Stimulated activated memory B cell treated with anti-CD40 and anti-IgM and Interleukin-4, amounts not matched to agents 10 μg/mL and 1 μg/mL and 100 μg/mL, for 72 hours (primary cell): ENCODE results near the gene FANCI.
"Not testable (repeated sequence)": the region's sequence is repeated elsewhere in the genome, so short reads cannot be mapped to it uniquely, and the experiment has no call there.

Source experiments
- ATAC-seq: fragments of 150-1000 bp; cut with Tn5 transposase; 2 replicates; pipeline ENCODE4 v1.10.0; 2021
- H3K27ac Mint-ChIP-seq: one replicate; pipeline ENCODE4 v1.8.0; 2022; ENCODE audit warnings: mild to moderate bottlenecking, mixed read lengths
- H3K27me3 Mint-ChIP-seq: one replicate; pipeline ENCODE4 v1.8.0; 2022; ENCODE audit warnings: mixed read lengths
- H3K36me3 Mint-ChIP-seq: one replicate; pipeline ENCODE4 v1.8.0; 2022; ENCODE audit warnings: mixed read lengths
- H3K4me1 Mint-ChIP-seq: one replicate; pipeline ENCODE4 v1.8.0; 2022; ENCODE audit warnings: mixed read lengths
- H3K4me3 Mint-ChIP-seq: one replicate; pipeline ENCODE4 v1.8.0; 2022; ENCODE audit warnings: mild to moderate bottlenecking, moderate library complexity, mixed read lengths
- H3K9me3 Mint-ChIP-seq: one replicate; pipeline ENCODE4 v1.8.0; 2022; ENCODE audit warnings: mixed read lengths

Gene FANCI

GRCh38 chr15:89209057-89209456 lies 34.7 kb upstream of the FANCI start:
- Mint-ChIP-seq H3K27me3 (peaks cover 16% of the 10 kb centered on the region), H3K4me3 (no peak overlapping the region), H3K27ac (no peak overlapping the region), H3K36me3 (no peaks in the 10 kb centered on the region), H3K9me3 (no peaks in the 10 kb centered on the region), H3K4me1 (peaks cover 6% of the 10 kb centered on the region)
- ATAC-seq = no peak

- Mint-ChIP-seq H3K27me3 (peaks cover 16% of the 10 kb centered on the region), H3K9me3 (no peaks in the 10 kb centered on the region), H3K4me3 (no peak overlapping the region), H3K4me1 (peaks cover 5% of the 10 kb centered on the region), H3K36me3 (no peaks in the 10 kb centered on the region), H3K27ac (no peak overlapping the region)
- ATAC-seq = no peak
Observed at GRCh38 chr15:89211678-89212170, 32.1 kb upstream of the FANCI start.

- Mint-ChIP-seq H3K36me3 (no peaks in the 10 kb centered on the region), H3K27me3 (peaks cover 11% of the 10 kb centered on the region), H3K4me1 (no peaks in the 10 kb centered on the region), H3K9me3 (no peaks in the 10 kb centered on the region), H3K4me3 (no peak overlapping the region), H3K27ac (no peak overlapping the region)
- peak; percentile 22 for ATAC-seq
Observed at GRCh38 chr15:89215627-89216026, 28.2 kb upstream of the FANCI start.

- no peaks in the 10 kb centered on the region for H3K36me3 Mint-ChIP-seq
- H3K9me3 Mint-ChIP-seq = no peaks in the 10 kb centered on the region
- H3K27me3 Mint-ChIP-seq = peaks cover 17% of the 10 kb centered on the region
- no peak overlapping the region for H3K27ac Mint-ChIP-seq
- no peaks in the 10 kb centered on the region for H3K4me1 Mint-ChIP-seq
- no peak for ATAC-seq
- no peak overlapping the region for H3K4me3 Mint-ChIP-seq
Observed at GRCh38 chr15:89217031-89217430, 26.7 kb upstream of the FANCI start.

GRCh38 chr15:89217686-89218376 lies 25.9 kb upstream of the FANCI start:
- H3K27ac Mint-ChIP-seq = no peak overlapping the region
- H3K27me3 Mint-ChIP-seq = peaks cover 25% of the 10 kb centered on the region
- no peak for ATAC-seq
- H3K4me3 Mint-ChIP-seq = no peak overlapping the region
- no peaks in the 10 kb centered on the region for H3K9me3 Mint-ChIP-seq
- H3K4me1 Mint-ChIP-seq = no peaks in the 10 kb centered on the region
- no peaks in the 10 kb centered on the region for H3K36me3 Mint-ChIP-seq

GRCh38 chr15:89218531-89218930 lies 25.2 kb upstream of the FANCI start:
- H3K4me3 Mint-ChIP-seq = no peak overlapping the region

GRCh38 chr15:89221543-89221942 lies 22.2 kb upstream of the FANCI start, which contains the start of gene RLBP1:
Gene RLBP1 (minus strand): TSS chr15:89221579. CDS start chr15:89218975, 2,604 bp downstream.
- no peak within 1 kb of the TSS for H3K27ac Mint-ChIP-seq
- no peak within 1 kb of the TSS for H3K4me3 Mint-ChIP-seq
- no peaks in the 10 kb centered on the region for H3K4me1 Mint-ChIP-seq
- H3K36me3 Mint-ChIP-seq = no peaks in the 10 kb centered on the region
- no peaks in the 10 kb centered on the region for H3K9me3 Mint-ChIP-seq
- peaks cover 28% of the 10 kb centered on the region for H3K27me3 Mint-ChIP-seq
- ATAC-seq = no peak

More at GRCh38 chr15:89218531-89218930, 25.2 kb upstream of the FANCI start:
- H3K9me3 Mint-ChIP-seq = no peaks in the 10 kb centered on the region
- H3K4me1 Mint-ChIP-seq = no peaks in the 10 kb centered on the region
- ATAC-seq = no peak
- H3K27ac Mint-ChIP-seq = no peak overlapping the region
- H3K27me3 Mint-ChIP-seq = peaks cover 28% of the 10 kb centered on the region
- no peaks in the 10 kb centered on the region for H3K36me3 Mint-ChIP-seq

GRCh38 chr15:89225588-89225987 lies 18.2 kb upstream of the FANCI start:
- no peak for ATAC-seq
- Mint-ChIP-seq H3K4me3 (no peak overlapping the region), H3K27me3 (peaks cover 47% of the 10 kb centered on the region), H3K9me3 (no peaks in the 10 kb centered on the region), H3K4me1 (no peaks in the 10 kb centered on the region), H3K36me3 (no peaks in the 10 kb centered on the region), H3K27ac (no peak overlapping the region)

GRCh38 chr15:89226359-89227221 lies 17.2 kb upstream of the FANCI start:
- no peak overlapping the region for H3K4me3 Mint-ChIP-seq
- no peaks in the 10 kb centered on the region for H3K4me1 Mint-ChIP-seq
- H3K27ac Mint-ChIP-seq = no peak overlapping the region
- H3K27me3 Mint-ChIP-seq = peaks cover 50% of the 10 kb centered on the region
- no peaks in the 10 kb centered on the region for H3K9me3 Mint-ChIP-seq
- no peak for ATAC-seq
- no peaks in the 10 kb centered on the region for H3K36me3 Mint-ChIP-seq

- H3K27me3 Mint-ChIP-seq = peaks cover 41% of the 10 kb centered on the region
- H3K4me1 Mint-ChIP-seq = no peaks in the 10 kb centered on the region
- no peaks in the 10 kb centered on the region for H3K9me3 Mint-ChIP-seq
- no peak overlapping the region for H3K4me3 Mint-ChIP-seq
- H3K27ac Mint-ChIP-seq = no peak overlapping the region
- no peaks in the 10 kb centered on the region for H3K36me3 Mint-ChIP-seq
- ATAC-seq = no peak
Observed at GRCh38 chr15:89227425-89227824, 16.4 kb upstream of the FANCI start.

- no peaks in the 10 kb centered on the region for H3K9me3 Mint-ChIP-seq
- no peaks in the 10 kb centered on the region for H3K36me3 Mint-ChIP-seq
- no peak for ATAC-seq
- H3K4me3 Mint-ChIP-seq = no peak overlapping the region
- no peak overlapping the region for H3K27ac Mint-ChIP-seq
- no peaks in the 10 kb centered on the region for H3K4me1 Mint-ChIP-seq
- H3K27me3 Mint-ChIP-seq = peaks cover 35% of the 10 kb centered on the region
Observed at GRCh38 chr15:89230277-89230676, 13.5 kb upstream of the FANCI start.

- H3K27ac Mint-ChIP-seq = no peak overlapping the region
- H3K36me3 Mint-ChIP-seq = no peaks in the 10 kb centered on the region
- no peak for ATAC-seq
- no peak overlapping the region for H3K4me3 Mint-ChIP-seq
- H3K9me3 Mint-ChIP-seq = no peaks in the 10 kb centered on the region
- peaks cover 35% of the 10 kb centered on the region for H3K27me3 Mint-ChIP-seq
- H3K4me1 Mint-ChIP-seq = no peaks in the 10 kb centered on the region
Observed at GRCh38 chr15:89231832-89232231, 11.9 kb upstream of the FANCI start.

GRCh38 chr15:89239883-89240810 lies 3.6 kb upstream of the FANCI start:
- not testable (repeated sequence) for ATAC-seq, H3K9me3 Mint-ChIP-seq, H3K27ac Mint-ChIP-seq, H3K27me3 Mint-ChIP-seq, H3K36me3 Mint-ChIP-seq, H3K4me1 Mint-ChIP-seq, H3K4me3 Mint-ChIP-seq

- Mint-ChIP-seq H3K27me3 (no peaks in the 10 kb centered on the region), H3K4me3 (peak overlapping the region; percentile 77), H3K9me3 (peaks cover 3% of the 10 kb centered on the region), H3K27ac (peak overlapping the region; percentile 56), H3K36me3 (peaks cover 4% of the 10 kb centered on the region), H3K4me1 (peaks cover 25% of the 10 kb centered on the region)
- no peak for ATAC-seq
Observed at GRCh38 chr15:89243046-89243690, 611 bp upstream of the FANCI start.
